Hematopoietic multipotent progenitor cell treated with erythropoietin and hydrocortisone succinate and interleukin-3 and kit ligand, for 17 days (in vitro differentiated cells): ENCODE results near the gene CCDC116.
"Not testable (repeated sequence)": the region's sequence is repeated elsewhere in the genome, so short reads cannot be mapped to it uniquely, and the experiment has no call there.

Experiments
- DNase-seq: peaks from one replicate; pipeline ENCODE4 v3.0.0-alpha.2; 2015; ENCODE audit warnings: low spot score

Gene CCDC116

DNA sequence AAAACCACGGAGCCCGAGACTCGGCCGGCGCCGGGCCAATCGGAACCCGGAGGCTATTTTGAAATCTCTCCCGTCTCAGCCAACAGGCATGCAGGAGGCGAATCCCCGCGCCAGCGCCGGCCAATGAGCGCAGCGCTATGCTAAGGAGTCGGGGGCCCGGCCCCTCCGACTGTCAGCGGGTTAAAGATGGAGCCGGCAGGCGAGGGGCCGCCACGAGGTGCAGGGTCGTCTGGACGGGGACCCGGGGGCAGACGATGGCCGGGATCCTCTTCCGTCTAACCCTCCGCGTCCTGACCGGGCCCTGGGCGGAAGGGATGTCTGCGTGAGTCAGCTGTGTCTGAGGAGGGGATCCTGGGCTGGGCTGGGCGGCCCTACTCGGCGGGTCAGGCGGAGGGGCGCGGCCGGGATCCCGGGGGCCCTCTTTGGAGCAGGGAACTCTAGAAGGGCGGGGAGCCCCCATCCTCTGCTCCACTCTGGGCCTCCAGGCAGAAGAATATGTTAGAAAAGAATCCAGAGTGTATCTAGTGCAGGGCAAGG is 19.5 kb downstream of the CCDC116 start:
- peak; percentile 28 for DNase-seq

DNA sequence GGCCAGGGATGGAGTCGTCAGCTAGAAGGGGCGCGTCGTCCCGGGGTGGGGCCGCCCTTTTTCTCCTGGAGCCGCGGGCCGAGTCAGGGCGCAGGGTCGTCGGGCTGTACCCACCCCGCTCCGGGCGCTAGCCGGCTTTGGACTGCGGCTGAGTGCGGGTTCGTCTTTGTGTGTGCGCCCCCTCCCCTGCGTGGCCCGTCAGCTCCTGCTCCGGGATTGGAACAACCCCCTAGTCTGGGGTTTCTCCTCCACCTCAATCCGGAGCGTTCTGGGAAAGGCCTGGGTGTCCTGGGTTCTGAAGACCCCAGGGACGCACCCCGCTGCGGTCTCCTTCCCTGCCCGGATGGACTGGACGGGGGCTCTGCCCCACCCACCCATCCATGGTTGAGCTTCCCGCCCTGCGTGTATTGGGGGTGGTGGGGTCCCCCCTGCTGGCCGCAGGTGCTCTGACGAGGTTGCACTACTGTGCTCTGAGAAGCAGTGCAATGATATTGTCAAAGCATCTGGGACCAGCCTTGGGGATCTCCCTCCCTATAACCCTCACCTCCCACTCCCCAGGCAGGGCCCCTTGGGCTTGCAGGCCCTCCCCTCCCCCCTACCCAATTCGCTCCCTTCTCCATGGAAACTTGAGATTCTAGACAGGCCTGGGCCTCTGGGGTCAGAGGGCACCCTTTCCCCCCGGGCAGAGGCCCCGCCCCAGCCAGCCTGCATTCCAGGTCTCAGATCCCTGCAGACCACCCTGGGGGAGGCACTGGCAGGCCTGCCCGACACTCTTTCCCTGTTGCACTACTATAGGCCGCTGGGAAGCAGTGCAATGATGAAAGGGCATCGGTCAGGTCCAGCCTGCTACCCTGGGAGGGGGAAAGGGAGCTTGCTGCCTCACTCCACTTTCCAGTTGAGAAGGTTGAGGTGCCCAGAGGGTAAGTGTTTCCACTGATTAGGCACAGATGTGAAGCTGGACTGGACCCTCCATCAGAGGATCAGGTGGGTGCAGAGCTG is 20.3 kb downstream of the CCDC116 start:
- DNase-seq, result no peak

DNA sequence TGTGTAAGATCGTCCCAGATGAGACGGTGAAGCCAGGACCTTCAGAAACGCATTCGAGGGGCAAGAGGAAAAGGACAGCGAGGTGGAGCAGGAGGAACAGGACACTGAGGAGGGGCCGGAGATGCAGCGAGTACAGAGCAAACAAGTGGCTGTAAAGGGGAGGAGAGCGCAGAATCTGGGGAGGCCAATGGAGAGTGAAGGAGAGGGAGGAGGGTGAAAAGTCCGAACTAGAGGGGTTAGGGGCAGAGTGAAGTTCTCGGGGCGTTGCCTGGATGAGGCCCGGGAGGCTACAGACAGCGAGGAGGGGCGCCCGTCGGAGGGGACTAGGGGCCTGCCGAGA is 24.4 kb downstream of the CCDC116 start:
- no peak for DNase-seq

DNA sequence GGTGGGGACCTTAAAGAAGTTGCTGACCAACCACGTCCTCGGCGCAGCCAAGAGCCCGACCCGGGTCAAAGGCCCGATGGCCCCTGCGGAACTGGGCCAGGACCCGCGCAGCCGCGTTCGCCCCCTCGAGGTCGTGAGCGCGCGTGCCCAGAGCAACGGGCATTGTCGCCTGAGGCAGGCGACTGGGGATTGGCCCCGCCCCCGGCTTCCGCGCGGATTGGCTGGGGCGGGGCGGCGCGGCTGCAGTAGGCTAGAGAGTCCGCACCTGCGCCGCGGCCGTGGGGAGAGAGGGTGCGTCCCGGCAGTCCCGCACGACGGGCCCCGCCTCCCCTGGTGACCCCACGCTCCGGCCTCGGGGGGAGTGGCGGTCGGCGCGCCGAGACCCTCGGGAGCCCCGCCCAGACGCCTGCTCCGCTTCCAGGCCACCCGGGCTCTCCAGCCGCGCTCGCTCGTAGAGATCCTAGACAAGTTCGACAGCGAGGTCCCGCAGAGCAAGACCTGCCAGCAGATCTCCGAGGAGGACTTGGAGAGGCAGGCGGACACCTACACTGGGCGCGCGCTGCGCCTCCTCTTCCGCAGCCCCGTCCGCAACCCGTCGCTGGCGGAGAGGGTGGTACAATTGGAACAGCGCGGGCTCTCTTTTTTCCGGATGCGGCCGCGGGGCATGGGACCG is 24.9 kb downstream of the CCDC116 start:
- DNase-seq, result peak; percentile 66

DNA sequence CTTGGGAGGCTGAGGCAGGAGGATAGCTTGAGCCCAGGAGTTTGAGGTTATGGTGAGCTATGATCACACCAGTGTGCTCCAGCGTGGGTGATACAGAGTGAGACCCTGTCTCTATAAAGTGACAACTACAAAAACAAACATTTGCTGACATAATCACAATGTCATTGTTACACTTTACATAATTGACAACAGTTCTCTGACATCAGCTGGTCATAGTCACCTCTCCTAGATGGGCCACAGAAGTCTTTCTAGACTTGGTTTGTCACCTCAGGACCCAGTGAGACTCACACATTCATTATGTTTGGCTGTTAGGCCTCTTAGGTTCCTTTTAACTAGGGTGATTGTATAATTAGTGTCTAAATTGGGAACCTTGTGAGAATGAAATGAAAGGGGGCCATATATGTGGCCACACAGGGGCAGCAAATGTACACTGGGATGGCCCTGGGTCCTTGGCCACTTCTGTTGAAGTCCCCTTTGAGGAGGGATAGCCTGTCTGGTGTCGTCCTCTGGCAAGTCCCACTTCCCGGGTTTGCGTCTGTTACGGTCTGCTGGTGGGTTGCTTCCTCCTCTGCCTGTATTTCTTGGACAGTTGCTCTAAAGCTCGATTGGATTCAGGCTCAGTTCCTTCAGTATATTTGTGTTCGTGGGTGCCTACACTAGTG is 27.4 kb downstream of the CCDC116 start:
- DNase-seq, result no peak

DNA sequence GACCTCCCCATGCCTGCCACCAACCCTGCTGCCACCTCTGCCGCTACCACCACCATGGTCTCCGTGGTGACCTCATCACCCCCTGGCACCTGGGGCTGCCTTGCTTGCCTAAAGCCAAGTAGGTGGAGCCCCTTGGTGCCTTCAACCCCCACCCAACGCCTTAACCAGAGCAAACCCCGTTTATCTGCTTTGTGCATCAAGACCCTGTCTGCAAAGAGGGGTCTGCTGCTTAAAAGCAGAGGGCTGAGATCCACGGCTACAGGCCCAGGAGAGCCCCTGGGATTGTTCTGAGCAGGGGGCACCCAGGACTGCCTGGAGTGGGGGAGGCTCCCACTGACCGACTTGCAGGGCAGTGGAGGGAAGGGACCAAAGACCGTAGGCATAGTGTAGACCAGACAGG is 28.3 kb downstream of the CCDC116 start:
- DNase-seq, result no peak

DNA sequence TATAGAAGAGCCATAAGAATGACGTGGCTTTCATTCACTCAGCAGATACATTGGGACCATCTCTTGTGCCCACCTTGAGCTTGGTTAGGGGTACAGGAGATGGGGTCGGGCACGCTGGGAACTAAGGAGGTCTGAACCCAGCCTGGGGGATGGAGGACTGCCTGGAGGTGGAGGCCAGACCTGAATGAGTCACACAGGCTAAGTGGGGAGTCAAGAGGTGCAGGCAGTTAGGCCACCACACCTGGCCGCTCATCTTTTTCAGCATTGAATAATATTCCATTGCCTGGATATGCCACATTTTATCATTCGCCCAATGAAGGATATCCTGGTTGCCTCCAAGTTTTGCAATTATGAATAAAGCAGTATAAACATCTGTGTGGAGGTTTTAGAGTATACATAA is 29.4 kb downstream of the CCDC116 start:
- DNase-seq, result no peak

DNA sequence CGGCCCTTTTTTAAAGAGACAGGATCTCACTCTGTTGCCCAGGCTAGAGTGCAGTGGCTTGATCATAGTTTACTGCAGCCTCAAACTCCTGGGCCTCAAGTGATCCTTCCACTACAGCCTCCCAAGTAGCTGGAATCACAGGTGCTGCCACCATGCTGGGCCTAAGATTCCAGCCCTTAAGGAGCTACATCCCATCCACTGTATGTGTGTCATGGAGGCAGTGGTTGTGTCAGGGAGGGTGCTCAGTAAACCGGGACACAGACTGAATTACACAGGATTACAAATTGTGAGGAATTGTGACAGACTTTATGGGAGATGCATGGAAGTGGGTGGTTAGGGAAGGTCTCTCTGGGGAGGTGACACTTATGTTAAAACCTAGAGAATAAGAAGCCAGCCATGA is 31.2 kb downstream of the CCDC116 start:
- no peak for DNase-seq

DNA sequence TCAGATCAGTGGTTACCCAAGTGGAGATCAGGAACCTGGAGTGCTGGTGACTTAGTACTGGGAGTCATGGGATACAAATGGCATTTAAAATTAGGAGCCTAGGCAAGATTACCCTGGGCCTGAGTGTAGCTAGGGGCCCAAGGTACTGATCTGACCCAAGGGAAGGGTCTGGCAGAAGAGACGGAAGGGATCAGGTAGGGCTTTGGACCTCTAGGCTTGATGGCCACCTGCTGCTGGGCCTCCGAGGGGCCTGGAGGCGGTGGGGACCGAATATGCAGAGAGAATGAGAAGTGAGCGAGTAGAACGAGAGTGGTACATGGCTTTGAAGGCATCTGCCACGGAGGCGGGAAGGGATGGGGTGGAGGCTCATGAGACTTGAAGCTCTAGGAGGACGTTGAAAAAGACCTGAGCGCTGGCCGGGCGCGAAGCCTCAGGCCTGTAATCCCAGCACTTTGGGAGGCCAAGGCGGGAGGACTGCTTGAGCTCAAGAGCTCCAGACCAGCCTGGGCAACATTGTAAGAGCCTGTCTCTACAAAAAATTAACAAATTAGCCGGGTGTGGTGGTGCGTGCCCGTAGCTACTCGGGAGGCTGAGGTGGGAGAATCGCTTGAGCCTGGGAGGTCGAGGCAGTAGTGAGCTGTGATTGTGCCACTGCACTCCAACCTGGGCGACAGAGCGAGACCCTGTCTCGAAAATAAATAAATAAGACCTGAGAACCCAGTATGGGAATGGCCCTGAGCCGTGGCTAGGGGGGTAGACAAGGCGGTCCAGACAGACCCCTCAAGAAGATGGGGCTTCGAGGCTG is 32.7 kb downstream of the CCDC116 start:
- DNase-seq, result no peak

DNA sequence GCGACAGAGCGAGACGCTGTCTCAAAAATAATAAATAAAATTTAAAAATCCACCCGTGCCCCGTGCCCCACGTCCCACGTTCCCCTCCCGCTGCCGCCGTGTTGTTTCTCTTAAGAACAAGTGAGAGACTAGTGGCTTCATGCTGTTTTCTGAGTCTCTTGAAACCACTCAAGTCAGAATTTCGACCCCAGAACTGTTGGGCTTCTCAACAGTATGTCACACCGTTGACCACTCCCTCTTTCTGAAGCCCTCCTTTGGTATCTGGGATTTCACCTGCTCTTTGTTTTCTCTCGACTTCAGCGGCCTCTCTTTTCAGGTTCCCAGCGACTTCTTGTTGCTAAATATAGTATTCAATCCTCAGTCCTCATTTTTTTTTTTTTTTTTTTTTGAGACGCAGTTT is 34.2 kb downstream of the CCDC116 start:
- no peak for DNase-seq

DNA sequence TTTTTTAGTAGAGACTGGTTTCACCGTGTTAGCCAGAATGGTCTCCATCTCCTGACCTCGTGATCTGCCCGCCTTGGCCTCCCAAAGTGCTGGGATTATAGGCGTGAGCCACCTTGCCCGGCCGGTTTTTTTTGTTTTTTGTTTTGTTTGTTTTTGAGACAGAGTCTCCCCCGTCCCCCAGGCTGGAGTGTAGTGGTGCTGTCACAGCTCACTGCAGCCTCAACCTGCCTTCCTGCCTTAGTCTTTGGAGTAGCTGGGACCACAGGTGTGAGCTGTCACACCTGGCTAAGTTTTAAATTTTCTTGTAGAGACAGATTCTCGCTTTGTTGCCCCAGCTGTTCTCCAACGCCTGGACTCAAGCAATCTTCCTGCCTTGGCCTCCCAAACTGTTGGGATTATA is 36.5 kb downstream of the CCDC116 start:
- DNase-seq, result no peak

DNA sequence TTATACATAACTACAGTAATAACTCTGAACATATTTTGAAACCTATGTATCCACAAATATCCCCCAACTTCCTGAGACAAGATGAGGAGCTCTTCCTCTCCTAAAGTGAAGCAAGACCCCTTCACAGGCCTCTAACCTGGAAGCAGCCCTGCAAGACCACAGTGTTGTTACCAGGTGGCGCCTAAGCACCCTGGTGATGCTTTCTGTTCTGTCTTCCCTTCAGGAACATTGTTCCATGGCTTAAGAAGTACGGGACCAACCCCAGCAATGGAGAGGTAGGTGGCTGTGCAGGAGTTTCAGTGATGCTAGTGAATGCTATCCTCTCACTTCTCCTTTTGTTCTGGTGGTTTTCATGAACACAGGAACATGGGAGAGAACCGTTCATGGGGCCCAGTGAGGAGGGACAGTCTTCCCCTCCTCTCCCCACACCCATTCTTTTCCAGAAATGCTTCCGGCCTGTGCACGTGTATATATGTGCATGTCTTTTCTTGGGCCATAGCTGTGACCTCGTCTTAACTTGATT is 39.6 kb downstream of the CCDC116 start:
- DNase-seq, result no peak

DNA sequence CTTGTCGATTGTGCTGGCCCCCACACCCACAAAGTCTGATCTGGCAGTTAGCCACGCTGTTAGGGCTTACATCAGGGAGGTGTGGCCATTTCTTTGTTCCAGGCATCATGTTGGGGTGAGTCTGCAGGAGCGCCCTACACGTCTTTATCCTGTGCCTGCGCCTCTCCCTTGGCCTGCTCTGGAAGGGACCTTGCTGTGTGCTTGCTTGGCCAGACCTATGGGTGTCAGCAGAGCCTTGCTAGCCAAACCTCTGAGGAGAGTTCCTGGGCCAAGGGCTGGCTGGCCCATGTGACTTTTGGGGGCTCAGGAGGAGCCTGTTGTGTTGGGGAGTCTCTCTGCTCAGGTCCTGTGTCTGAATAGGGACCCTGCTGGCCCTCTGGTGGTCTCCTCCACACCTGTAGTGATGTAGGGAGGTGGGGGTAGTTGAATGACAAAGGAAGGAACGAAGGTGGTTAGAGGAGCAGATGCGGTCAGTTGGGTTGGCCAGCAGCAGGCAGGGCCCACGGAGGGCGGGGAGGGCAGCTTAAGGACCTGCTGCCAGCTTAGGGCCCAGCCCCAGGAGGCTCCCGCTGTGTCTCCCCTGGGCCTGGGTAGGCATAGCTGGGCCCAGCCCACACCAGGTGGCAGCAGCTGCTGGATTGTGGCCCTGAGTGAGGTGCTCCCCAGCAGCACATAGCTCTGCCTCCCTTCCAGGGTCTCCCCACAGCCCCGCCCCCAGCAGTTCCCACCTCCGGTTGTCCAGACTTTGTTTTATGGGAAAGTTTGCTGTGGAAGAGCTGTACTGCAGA is 41.2 kb downstream of the CCDC116 start:
- DNase-seq, result no peak

DNA sequence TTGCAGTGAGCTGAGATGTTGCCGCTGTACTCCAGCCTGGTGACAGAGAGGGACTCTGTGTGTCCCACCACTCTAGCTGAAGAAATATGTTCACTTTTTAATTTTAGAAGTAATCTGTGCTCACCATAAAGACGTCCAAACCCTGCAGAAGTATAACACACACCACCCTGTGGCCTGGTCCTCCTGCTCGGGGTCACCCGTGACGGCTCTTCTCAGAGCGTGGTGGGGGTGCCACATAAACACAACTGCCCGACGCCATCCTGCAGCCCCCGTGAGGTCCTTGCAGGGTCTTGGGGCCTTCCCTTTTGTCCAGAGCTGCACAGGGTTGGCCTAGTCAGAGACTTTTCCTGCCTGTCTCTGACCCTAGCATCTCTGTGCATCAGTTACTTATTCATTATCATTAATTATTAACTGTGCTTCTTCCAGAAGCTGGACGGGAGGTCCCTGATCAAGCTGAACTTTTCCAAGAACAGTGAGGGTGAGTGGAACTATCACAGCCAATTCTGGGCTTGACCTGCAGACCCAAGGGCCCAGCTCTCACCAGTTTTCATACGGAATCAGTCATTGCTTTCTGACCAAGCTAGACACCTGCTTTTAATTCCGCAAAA is 42.2 kb downstream of the CCDC116 start:
- DNase-seq, result no peak

DNA sequence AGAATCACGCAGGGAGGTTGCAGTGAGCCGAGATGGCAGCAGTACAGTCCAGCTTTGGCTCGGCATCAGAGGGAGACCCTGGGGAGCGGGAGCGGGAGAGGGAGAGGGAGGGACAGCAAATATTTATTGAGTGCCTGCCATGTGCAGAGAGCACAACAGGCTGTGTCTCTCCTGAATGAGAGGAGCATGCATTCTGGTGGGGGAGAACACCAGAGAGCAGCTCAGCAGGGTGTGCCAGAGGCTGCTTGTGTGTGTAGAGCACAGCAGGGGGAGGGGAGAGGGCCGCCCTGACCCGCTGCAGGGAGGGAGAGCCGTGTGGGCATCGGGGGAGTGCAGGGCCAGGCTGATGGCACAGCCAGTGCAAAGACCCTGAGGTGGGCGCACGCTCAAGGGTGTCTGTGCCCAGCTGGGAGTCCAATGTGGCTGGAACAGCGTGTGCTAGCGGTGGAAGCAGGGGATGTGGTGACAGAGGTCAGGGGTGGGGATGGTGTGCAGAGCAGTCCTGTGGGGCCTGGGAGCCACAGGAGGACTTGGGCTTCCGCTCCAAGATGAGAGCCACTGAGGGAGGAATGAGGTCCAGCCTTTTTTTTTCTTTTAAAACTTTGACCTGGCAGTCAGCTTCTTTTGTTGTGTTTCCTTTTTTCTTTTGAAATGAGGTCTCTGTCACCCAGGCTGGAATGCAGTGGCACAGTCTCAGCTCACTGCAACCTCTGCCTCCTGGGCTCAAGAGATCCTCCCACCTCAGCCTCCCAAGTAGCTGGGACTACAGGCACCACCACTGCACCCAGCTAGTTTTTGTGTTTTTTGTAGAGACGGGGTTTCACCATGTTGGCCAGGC is 45.3 kb downstream of the CCDC116 start:
- no peak for DNase-seq

DNA sequence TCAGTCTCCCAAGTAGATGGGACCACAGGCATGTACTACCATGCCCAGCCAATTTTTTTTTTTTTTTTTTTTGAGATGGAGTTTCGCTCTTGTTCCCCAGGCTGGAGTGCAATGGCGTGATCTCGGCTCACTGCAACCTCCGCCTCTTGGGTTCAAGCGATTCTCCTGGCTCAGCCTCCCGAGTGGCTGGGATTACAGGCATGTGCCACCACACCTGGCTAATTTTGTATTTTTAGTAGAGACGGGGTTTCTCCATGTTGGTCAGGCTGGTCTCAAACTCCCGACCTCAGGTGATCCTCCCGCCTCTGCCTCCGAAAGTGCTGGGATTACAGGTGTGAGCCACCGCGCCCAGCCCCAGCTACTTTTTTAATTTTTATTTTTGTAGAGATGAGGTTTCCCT is 46.3 kb downstream of the CCDC116 start:
- not testable (repeated sequence) for DNase-seq

DNA sequence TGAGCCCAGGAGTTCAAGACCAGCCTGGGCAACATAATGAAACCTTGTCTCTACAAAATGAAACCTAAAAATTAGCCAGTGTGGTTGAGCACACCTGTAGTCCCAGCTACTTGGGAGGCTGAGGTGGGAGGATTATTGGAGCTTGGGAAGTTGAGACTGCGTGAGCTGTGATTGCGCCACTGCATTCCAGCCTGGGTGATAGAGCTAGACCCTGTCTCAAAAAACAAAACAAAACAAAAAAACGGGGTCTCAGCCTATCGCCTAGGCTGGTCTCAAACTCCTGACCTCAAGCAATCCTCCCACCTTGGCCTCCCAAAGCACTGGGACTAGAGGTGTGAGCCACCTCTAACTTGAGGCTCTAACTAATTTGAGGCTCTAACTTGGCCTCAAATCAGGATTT is 46.8 kb downstream of the CCDC116 start:
- no peak for DNase-seq

DNA sequence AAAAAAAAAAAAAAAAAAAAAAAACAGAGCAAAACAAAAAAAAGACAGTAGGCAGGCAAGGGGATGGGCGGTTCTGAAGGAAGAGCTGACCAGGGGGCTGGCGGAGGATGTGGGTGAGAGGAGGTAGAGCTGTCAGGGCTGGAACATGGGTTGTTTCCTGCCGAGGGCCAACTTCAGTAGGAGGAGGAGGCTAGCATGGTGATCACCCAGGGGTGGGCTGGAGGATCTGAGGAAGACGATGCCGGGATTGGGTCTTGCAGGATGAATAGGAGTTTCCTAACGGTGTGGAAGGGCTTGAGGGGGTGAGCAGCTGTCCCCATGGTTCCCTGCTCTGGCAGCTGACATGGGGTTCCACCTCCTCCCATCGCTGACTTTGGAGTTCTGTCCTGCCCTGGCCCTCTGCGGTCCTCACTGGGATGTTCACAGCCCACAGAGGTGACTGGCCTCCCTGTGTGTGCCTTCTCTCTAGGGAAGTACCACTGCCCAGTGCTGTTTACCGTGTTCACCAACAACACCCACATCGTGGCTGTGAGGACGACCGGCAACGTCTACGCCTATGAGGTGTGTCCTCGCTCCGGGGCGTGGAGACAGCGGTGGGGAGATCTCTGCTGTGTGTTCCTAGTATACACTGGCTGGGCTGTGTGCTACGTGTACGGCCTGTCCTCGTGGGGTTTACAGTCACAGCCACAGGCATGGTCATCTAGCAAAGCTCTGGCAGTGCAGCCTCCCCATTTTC is 48.4 kb downstream of the CCDC116 start:
- DNase-seq, result no peak
